ENCODE results near the gene OR5AR1.
A peak's percentile ranks its signal among the peaks of the same experiment; 100 is the strongest.
"Not testable (repeated sequence)": the region's sequence is repeated elsewhere in the genome, so short reads cannot be mapped to it uniquely, and the experiment has no call there.

OR5AR1 gene

GRCh38 chr11:56663386-56663785, at the start of gene OR5AR1:
OR5AR1 (plus strand) TSS chr11:56663686; CDS start chr11:56663686, 0 bp downstream.
- no peak for DNase-seq (ENCODE audit: low spot score)

GRCh38 chr11:56624661-56625110, 38.8 kb upstream of the OR5AR1 start:
- peak; percentile 74 for DNase-seq (ENCODE audit: low spot score)

- DNase-seq (ENCODE audit: low spot score): no peak
These were observed 37.5 kb upstream of the OR5AR1 start for GRCh38 chr11:56625946-56626345.

- no peak for DNase-seq (ENCODE audit: low spot score)
These were observed 31.2 kb upstream of the OR5AR1 start for GRCh38 chr11:56632329-56632728.

- no peak for DNase-seq (ENCODE audit: low spot score)
These were observed 26.6 kb upstream of the OR5AR1 start for GRCh38 chr11:56636861-56637260.

- DNase-seq (ENCODE audit: low spot score): no peak
These were observed 26.0 kb upstream of the OR5AR1 start for GRCh38 chr11:56637500-56637899.

- DNase-seq (ENCODE audit: low spot score): no peak
These were observed 21.1 kb upstream of the OR5AR1 start, which contains the start of gene OR5AP2 for GRCh38 chr11:56642339-56642738. OR5AP2 (minus strand) TSS chr11:56642439; CDS start chr11:56642439, 0 bp downstream.

GRCh38 chr11:56659755-56660154, 3.7 kb upstream of the OR5AR1 start:
- no peak for DNase-seq (ENCODE audit: low spot score)

- DNase-seq (ENCODE audit: low spot score): no peak
These were observed 7.5 kb downstream of the OR5AR1 start for GRCh38 chr11:56670984-56671383.

- DNase-seq (ENCODE audit: low spot score): no peak
These were observed 25.1 kb downstream of the OR5AR1 start for GRCh38 chr11:56688554-56689100.

- not testable (repeated sequence) for DNase-seq (ENCODE audit: low spot score)
These were observed 27.7 kb downstream of the OR5AR1 start for GRCh38 chr11:56691179-56691578.

- no peak for DNase-seq (ENCODE audit: low spot score)
These were observed 29.9 kb downstream of the OR5AR1 start for GRCh38 chr11:56693428-56693827.

GRCh38 chr11:56698795-56699194, 35.3 kb downstream of the OR5AR1 start, which contains the start of gene OR9G1:
OR9G1 (plus strand) TSS chr11:56699095; CDS start chr11:56700388, 1,293 bp downstream.
- no peak for DNase-seq (ENCODE audit: low spot score)

GRCh38 chr11:56700242-56700913, 36.9 kb downstream of the OR5AR1 start:
- DNase-seq (ENCODE audit: low spot score): no peak

GRCh38 chr11:56700914-56701485, 37.5 kb downstream of the OR5AR1 start:
- DNase-seq (ENCODE audit: low spot score): no peak

- no peak for DNase-seq (ENCODE audit: low spot score)
These were observed 42.4 kb downstream of the OR5AR1 start for GRCh38 chr11:56705784-56706396.

- no peak for DNase-seq (ENCODE audit: low spot score)
These were observed 43.0 kb downstream of the OR5AR1 start for GRCh38 chr11:56706486-56706885.

- DNase-seq (ENCODE audit: low spot score): no peak
These were observed 50.7 kb downstream of the OR5AR1 start for GRCh38 chr11:56714206-56714605.
